Measurements from ENCODE around the gene KCNT2. TPM values are rescaled to one million over a fixed set of nuclear protein-coding genes. Genes with fewer than 3 reads are reported as not detected.

The KCNT2 gene
- total RNA-seq, 1 experiment from 2014 or later: 9.1 TPM

GRCh38 chr1:196466654-196467053 is 141.6 kb downstream of the KCNT2 start:
- TF ChIP-seq, protein P1, sequence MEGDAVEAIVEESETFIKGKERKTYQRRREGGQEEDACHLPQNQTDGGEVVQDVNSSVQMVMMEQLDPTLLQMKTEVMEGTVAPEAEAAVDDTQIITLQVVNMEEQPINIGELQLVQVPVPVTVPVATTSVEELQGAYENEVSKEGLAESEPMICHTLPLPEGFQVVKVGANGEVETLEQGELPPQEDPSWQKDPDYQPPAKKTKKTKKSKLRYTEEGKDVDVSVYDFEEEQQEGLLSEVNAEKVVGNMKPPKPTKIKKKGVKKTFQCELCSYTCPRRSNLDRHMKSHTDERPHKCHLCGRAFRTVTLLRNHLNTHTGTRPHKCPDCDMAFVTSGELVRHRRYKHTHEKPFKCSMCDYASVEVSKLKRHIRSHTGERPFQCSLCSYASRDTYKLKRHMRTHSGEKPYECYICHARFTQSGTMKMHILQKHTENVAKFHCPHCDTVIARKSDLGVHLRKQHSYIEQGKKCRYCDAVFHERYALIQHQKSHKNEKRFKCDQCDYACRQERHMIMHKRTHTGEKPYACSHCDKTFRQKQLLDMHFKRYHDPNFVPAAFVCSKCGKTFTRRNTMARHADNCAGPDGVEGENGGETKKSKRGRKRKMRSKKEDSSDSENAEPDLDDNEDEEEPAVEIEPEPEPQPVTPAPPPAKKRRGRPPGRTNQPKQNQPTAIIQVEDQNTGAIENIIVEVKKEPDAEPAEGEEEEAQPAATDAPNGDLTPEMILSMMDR (conservative IDR thresholded peaks at IDR 0.05): no peak
- Mint-ChIP-seq H3K27me3 (ENCODE audit: low read depth) (no peaks in the 10 kb centered on the region), H3K27ac (peak overlapping the region in 1 of 3 experiments; percentile 59; a peak in 1 of 7 replicates), H3K9me3 (no peaks in the 10 kb centered on the region), H3K4me1 (no peaks in the 10 kb centered on the region), H3K4me3 (no peak overlapping the region), H3K36me3 (ENCODE audit: insufficient read depth in 1 of 3, low read depth in 3 of 3) (peaks cover 0 to 15% (median 11%) of the 10 kb centered on the region in 3 experiments; a peak in 5 of 7 replicates)
- Histone ChIP-seq H3K4me1 (ENCODE audit: insufficient read depth, low read length) (no peaks in the 10 kb centered on the region), H2BK20ac (ENCODE audit: low read depth, low read length, poor library complexity, severe bottlenecking) (no peak overlapping the region), H3K79me1 (ENCODE audit: insufficient read depth, low read depth, low read length, poor library complexity, severe bottlenecking) (no peaks in the 10 kb centered on the region), H3K79me2 (ENCODE audit: insufficient read depth, low read length) (no peaks in the 10 kb centered on the region), H4K91ac (ENCODE audit: insufficient read length, low read depth, low read length) (no peak overlapping the region), H3K9me3 (ENCODE audit: control insufficient read depth, low read depth, low read length) (no peaks in the 10 kb centered on the region), H4K5ac (ENCODE audit: insufficient read length, low read depth, low read length) (no peak overlapping the region), H4K8ac (replicated peaks; ENCODE audit: insufficient read length, low read depth, low read length) (no peak overlapping the region), H3K4me2 (ENCODE audit: insufficient read depth, insufficient read length, low read length) (no peak overlapping the region), H3K9ac (ENCODE audit: extremely low read depth, insufficient read length, low read length) (no peak overlapping the region), H3K14ac (ENCODE audit: insufficient read depth, low read length) (no peak overlapping the region), H3K56ac (ENCODE audit: insufficient read length, low read depth, low read length) (no peak overlapping the region), H3T11ph (ENCODE audit: low read length) (no peak overlapping the region), H3K23me2 (ENCODE audit: insufficient read length, low read depth, low read length, poor library complexity, severe bottlenecking) (no peaks in the 10 kb centered on the region), H2BK120ac (ENCODE audit: low read depth, low read length, poor library complexity, severe bottlenecking) (no peak overlapping the region), H4K20me1 (ENCODE audit: control insufficient read depth, insufficient read depth, insufficient read length) (no peaks in the 10 kb centered on the region), H3K23ac (ENCODE audit: insufficient read length, low read depth, low read length) (no peak overlapping the region), H2BK12ac (ENCODE audit: insufficient read length, low read depth, low read length) (no peak overlapping the region), H3K4ac (ENCODE audit: low read depth, low read length) (no peak overlapping the region), H3K27ac (ENCODE audit: insufficient read length, low read depth, low read length) (no peak overlapping the region), H3K27me3 (ENCODE audit: insufficient read depth, low read length) (no peaks in the 10 kb centered on the region), H2AK5ac (ENCODE audit: insufficient read length, low read length) (no peak overlapping the region), H2BK5ac (ENCODE audit: insufficient read length, low read length) (no peak overlapping the region), H2BK15ac (ENCODE audit: low read depth, low read length) (no peak overlapping the region), H3K18ac (ENCODE audit: insufficient read length, low read depth, low read length) (no peak overlapping the region), H2AFZ (ENCODE audit: low read length) (no peak overlapping the region)
- WGBS (ENCODE audit: extremely low coverage, insufficient read length, low lambda C conversion rate): no CpG with 5 or more reads among the region's 1 CpG
- no peak for DNase-seq

Measured in H9 (cell line).